HL-60/S4 treated with phorbol 12-myristate 13-acetate at 8.2 ng/mL for 4 days and 3 days (cell line): ENCODE data around the gene TSPAN10.

ENCODE experiments used
- in situ Hi-C: fragments of 300-500 bp; cut with MboI; formaldehyde crosslinking; loops from 2 replicates; pipeline ENCODE4 v1.15.0; 2022; ENCODE audit warnings: low sequenced_read_pairs

The TSPAN10 gene

GRCh38 chr17:81630274-81630673 is 6.7 kb upstream of the TSPAN10 start:
- in situ Hi-C loops = no loop called here

DNA sequence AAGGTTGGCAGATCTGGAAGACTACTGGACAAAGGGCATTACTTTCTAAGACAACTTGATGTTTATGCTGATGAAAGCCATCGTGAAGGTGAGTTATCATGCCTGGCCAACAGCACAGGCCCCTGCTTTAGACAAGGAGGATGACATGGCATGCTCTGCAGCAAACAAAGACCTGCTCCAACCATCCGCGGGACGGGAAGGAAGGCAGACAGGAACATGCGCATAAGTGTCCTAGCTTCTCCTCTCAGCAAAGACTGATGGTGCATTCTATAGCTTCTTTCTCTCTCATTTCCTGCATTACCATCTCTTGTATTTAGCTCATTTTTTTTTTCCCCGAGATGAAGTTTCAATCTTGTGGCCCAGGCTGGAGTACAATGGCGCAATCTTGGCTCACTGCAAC is 5.5 kb upstream of the TSPAN10 start:
- in situ Hi-C loops = no loop called here

DNA sequence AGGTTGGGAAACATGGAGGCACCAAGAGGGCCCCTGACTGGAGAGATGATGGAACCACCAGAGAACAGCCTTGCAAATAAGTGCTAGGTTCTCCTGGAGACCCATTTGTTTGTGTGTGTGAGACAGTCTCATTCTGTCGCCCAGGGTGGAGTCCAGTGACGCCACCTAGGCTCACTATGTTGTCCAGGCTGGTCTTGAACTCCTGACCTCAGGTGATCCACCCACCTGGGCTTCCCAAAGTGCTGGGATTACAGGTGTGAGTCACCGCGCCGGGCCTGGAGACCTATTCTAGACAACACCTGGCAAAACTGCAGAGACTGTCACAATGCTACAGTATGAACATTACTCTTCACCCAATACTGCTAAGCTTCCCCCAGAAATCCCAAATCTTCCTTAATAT is 1.6 kb upstream of the TSPAN10 start:
- in situ Hi-C loops = no loop called here

DNA sequence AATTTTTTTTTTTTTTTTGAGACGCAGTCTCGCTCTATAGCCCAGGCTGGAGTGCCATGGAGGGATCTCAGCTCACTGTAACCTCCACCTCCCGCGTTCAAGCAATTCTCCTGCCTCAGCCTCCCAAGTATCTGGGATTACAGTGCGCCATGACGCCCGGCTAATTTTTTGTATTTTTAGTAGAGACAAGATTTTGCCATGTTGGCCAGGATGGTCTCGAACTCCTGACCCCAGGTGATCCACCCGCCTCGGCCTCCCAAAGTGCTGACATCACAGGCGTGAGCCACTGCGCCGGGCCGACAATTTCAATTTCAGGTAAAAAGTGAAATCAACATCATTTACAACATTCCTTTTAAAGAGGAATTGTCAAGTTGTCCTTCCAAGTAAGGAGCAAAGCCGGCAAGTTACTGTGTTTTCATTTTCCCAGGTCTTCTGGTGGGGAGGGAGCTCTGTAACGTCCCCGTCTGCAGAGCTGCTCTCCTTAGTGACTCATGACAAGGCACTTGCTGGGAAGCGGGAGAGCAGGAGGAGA is 957 bp upstream of the TSPAN10 start:
- in situ Hi-C loops = no loop called here

GRCh38 chr17:81638683-81639082 is 1.7 kb downstream of the TSPAN10 start:
- in situ Hi-C loops = no loop called here

- in situ Hi-C loops = no loop called here
These were observed 3.0 kb downstream of the TSPAN10 start for GRCh38 chr17:81640011-81640410.

- in situ Hi-C loops = no loop called here
These were observed 5.0 kb downstream of the TSPAN10 start for GRCh38 chr17:81641825-81642489.

DNA sequence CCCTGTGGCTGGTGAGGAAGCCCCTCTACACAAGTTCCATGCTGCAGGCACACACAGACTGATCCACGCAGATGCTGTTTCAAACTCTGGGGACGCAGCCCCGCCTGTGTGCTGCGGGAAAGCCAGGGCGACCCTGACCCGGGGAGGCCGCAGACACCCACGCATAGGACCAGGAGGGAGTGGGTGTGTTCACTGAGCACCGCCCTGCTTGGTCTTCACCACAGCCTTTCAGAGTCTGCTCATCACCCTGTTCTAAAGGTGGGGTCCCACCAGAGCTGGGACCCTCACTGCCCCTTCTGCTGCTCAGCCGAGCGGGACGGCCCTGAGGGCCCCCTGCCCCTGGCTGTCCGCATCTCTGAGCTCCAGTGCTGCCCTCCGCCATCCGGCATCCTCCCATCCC is 7.5 kb downstream of the TSPAN10 start:
- in situ Hi-C loops = no loop called here

GRCh38 chr17:81644976-81645952 is 8.3 kb downstream of the TSPAN10 start:
- in situ Hi-C loops = no loop called here

GRCh38 chr17:81646869-81647600 is 10.0 kb downstream of the TSPAN10 start:
- in situ Hi-C loops = no loop called here

DNA sequence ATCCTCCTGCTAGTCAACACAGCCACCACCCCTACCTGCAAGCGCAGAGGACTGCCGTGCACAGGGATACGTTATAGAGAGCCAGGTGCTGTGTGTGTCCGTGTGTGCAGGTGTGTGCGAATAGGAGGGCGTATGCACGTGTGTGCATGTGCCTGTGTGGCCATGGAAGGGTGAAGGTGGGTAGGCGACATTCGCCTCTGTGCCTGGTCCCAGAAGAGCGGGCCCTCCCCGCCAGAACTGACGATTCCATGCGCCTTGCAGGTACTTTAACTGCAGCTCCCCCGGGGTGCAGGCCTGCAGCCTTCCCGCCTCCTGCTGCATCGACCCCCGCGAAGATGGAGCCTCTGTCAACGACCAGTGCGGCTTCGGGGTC is 10.6 kb downstream of the TSPAN10 start:
- in situ Hi-C loops = no loop called here

GRCh38 chr17:81648013-81648706 is 11.2 kb downstream of the TSPAN10 start:
- in situ Hi-C loops = no loop called here

DNA sequence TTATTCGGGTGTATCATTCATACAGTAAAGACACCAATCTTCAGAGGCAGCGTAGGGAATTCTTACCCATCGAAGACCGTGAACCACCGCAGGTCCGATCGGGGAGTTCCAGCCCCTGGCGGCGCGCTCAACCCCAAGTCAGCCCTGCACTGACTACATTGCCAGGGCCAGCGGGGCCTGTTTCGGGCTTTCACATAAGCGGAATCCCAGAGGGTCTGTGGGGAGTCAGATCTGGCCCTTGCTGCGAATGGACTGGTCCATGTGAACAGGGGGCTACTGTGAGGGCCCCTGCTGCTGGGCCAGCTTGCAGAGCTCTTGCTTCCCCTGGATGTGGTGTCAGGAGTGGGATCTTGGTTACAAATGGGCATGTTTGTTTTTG is 11.7 kb downstream of the TSPAN10 start:
- in situ Hi-C loops = no loop called here

DNA sequence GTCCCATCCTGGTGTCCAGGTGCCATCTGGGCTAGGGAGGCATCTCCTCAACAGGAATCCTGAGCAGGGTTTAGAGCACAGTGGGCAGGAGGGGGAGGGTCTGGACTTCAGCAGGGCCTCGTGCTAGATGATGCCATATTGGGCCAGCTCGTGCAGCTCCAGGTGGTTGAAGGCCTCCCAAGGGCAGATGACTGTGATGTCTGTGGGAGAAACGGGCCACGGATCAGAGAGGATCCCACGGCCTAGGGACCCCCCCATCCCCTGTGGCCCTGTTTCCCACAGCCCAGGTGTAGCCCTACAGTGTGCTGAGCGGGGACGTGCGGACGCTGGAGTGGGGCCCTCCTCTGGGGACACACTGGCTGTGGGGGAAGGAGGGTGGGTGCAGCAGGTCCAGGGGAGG is 14.0 kb downstream of the TSPAN10 start:
- in situ Hi-C loops = no loop called here

DNA sequence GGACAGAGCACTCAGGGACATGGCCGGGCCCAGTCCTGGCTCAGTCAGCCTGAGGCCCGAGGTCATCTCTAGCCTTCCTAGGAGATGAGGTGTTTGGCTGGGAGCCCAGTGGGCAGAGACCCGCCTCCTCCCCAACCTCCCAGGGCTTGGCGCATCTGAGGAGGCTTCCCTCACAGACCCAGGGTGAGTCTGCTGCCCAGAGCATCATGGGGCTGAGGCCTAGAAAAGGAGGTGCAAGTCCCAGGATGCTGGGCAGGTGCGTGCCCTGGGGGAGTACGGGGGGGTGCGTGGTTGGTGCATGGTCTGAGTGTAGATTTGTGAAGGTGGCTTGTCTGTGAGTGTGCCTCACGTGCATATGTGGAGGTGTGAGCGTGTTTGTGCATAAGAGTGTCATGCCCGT is 14.7 kb downstream of the TSPAN10 start:
- in situ Hi-C loops = no loop called here

DNA sequence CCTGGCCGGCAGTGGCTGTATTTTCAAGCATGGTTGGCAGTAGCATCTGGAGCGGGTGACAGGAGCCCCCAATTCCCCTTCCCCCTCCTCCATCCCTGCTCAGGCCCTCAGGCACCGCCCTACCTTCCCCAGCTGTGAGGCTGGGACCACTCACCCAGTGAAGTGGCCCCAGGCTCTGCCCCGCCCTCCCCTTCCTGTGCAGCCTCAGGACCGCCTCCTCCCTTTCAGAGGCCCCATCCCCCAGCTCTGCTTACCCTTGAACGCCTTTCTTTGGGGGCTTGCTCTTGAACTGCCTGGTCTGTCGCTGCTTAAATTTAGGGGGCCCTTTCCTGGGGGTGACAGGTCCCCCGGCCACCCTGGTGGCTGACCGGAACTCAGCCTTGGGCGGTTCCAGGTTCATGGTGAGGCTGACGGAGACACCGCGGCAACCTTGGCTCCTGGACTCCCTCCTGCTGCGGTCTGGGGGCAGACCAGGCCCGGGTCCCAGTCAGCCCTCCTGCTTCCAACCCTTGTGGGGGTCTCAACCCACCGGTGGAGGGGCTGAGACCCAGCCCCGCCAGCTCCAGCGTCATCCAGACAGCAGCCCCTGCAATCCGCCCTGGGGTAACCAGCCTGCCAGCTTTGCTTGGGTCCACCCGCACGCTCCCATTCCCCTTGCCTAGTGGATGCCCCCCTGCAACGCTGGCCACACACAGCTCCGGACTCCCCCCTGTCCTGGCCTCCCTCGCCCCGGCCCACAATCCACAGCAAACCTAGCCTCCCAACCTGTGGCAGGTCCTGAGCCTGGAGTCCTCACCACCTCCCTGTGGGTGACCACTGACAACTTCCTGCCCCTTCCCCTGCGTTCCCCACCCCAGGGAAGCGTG is 16.1 kb downstream of the TSPAN10 start:
- in situ Hi-C loops = no loop called here

DNA sequence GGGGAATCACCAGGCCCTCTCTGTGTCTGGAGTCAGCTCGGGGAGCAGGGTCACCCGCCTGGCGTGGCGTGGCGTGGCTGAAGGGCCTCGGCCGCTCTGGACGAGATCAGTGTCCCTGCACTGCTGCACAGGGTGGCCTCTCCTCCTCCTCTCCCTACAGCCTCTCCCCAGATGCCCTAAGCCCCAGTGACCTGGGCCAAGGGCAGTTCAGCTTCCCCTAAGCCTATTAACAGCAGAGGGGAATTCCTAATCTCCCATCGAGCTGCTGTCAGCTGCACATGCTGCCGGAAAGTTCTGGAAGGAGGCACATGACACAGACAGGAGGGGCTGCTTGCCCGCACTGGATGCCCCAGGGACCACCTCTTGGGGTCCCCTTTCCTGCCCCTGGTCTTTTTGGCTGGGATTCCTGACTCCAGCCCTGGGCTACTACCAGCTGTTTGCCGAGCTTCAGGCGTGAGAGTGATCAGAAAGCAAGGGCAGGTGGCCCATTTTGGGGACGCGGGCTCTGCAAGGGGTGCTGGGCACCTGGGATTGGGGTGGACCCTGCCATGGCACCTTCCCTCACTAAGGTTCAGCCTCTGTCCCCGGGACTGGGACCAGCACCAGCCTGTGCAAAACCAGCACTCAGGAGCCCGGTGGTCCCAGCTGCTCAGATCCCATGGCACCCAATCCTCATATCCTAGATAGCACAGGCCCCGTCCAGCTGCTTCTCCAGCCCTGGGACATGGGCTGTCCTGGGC is 18.6 kb downstream of the TSPAN10 start:
- in situ Hi-C loops = no loop called here

DNA sequence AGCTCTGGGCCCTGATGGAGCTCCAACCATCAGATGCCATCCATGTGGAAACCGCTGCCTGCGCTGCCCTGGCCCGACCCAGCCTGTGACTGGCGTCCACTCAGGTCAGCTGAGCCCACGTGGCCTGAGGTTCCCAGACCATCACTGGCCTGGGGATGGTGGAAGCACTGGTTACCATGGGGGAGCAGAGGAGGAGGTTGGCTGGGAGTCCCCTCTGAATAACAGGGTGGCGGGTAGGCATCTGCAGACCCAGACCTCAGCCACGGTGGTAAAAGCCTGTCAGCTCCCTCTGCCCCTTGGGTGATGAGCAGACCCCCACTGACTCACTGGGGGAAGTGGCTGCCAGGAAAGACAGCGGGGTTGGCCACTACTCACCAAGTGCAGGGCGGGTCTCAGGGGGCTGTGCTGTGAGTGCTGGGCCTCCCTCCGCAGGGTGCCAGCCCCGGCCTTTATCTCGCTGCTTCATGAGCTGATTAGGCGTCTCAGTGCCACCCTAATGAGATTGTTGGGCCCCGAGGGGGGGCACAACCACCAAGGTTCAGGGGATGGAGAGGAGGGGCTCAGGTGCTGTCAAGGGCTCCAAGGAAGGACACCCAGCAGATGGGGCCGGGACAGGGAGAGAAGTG is 19.2 kb downstream of the TSPAN10 start, which contains the start of gene PDE6G:
PDE6G (minus strand) TSS at position 425 of the 626 bp plus-strand sequence. CDS start 3,237 bp downstream, outside the sequence.
- in situ Hi-C loops = no loop called here

- in situ Hi-C loops = no loop called here
These were observed 19.8 kb downstream of the TSPAN10 start for GRCh38 chr17:81656835-81657234.
